GM19240 (cell line): ENCODE data around the gene DACT2.

Experiments
- DNase-seq: peaks from one replicate; pipeline ENCODE4 v3.0.0; 2011; ENCODE audit warnings: low spot score; ENCODE audit not compliant: insufficient read length

DACT2 gene

DNA sequence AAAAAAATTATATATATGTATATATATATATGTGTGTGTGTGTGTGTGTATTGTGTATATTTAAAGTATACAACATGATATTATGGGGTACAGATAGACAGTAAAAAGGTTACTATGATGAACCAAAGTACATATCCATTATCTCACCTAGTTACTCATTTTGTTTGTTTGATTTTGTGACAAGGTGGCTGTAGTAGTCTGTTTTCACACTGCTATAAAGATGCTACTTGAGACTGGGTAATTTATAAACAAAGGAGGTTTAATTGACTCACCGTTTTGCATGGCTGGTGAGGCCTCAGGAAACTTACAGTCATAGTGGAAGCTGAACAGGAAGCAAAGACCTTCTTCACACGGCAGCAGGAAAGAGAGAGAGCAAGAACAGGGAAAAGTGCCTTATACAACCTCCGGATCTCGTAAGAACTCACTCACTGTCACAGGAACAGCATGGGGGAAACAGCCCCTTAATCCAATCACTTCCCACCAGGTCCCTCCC, 30.2 kb upstream of the DACT2 start:
- DNase-seq, result no peak

DNA sequence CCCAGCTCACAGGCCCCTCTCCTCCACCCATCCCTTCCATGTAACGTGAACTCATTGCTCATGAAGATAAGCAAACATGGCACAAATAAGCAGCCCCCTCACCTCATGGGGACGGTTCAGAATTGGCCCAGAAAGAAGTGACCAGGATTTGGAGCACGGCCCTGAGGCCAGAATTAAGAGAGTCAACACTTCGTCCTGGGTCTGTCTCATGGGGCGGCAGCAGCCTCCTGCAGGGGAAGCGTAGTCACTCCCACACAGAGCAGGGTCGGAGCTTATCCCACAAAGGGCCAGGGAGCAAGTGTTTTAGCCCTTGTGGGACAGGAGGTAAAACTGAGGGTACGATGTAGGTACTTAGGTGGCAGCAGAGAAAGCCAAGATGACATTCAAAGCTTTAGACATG, 28.6 kb upstream of the DACT2 start:
- DNase-seq, result no peak

DNA sequence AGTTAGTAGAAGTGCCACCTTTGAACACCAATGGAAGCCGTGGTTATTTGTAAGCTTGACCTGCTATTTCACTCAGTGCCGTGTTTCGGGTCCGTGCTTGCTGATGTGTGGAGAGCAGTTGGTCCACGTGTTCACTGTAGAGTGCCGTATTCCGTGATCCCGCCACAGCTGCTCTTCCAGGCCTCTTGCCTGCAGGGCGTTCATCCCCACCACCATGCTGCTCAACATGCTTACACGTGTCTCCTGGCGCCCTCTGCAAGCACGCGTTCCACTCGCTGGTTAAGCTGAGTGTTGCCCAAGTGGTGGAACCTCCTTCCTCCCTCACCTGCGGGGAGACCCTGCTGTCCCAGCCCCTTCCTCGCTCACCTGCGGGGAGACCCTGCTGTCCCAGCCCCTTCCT, 28.0 kb upstream of the DACT2 start:
- DNase-seq, result no peak

DNA sequence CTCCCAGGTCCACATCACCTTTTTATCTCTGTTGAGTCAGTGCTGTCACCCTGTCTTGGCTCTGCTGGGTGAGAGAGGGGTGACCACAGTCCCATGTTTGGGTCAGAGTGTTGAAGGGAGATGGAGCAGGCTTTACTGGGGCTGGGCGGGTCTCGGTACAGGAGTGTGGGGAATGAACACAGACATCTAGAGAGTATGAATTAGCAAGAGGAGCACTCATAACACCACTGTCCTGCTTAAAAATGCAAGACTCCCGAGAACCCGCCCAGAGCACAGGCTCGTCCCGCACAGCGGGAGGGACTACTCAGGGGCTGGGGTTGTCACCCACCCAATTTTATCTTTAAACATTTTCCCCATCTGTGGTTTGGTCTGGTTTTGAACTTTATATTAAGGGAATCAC, 27.5 kb upstream of the DACT2 start:
- no peak for DNase-seq

DNA sequence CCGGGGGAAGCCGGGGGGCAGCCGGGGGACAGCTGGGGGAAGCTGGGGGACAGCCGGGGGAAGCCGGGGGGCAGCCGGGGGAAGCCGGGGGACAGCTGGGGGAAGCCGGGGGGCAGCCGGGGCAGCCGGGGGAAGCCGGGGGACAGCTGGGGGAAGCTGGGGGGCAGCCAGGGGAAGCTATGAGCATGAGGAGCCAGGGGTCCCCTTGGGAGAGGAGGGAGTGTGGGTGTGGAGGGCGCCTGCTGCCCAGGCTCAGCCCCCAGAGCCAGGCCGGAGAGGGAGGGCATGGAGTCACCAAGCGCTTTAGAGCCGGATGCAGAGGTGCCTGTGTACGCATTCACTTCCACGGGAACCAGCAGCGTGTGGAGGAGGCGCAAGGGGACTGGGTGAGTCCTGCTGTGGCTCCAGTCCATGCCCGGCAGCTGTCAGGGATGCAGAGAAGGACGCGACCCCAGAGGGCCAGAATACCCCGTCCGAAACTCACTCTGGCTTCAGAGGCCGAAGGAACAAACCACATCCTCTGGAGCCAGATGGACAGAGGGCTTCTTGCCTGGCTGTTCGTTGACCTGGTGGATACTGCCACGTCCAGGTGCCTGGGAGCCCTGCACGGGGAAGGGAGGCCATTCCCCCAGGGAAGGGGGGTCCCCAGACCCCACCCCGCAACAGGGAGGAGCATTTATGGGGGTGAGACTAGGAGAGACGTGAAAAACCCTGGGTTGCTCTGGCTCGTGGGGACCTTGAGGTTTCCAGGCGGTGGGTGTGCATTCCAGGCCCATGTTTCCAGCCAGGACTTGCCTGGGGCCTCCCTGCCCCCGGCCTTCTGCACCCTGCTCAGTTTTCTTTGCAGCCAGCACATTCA, 26.5 kb upstream of the DACT2 start:
- no peak for DNase-seq

DNA sequence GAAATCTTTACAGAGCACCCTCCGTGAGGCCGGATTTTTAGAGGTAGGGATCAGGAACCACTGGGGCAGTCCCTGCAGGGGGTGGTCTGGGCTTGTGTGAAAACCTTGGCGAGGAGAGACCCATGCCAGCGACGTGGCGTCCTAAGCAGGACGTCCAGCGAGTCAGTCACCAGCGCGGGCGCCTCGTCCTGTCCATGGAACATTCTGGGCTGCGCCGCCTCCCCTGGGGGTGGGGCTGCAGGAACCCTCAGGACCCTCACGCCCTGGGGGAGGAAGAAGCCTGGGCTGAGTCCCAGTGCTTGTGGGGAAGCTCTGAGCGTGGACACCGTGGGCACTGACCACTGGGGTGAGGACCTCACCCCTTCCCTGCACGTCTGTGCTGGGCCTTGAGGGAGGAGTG, 25.7 kb upstream of the DACT2 start:
- no peak for DNase-seq

DNA sequence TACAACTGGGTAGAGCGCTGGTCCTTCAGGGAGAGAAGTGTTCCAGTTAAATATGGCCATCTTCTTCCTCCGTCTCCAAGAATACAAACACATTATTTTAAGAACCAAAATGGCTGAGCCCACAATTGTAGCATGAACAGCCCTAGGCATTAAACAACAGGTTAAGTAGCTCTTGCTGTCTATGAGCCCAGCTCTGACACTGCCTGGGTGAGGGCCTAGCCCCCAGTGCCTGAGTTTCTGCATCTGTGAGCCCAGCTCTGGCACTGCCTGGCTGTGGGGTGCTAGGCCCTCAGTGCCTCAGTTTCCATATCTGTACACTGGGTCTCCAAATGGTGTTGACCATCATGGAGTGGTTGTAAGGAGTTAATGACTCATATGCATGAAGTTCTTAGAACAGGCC, 24.8 kb upstream of the DACT2 start:
- no peak for DNase-seq

DNA sequence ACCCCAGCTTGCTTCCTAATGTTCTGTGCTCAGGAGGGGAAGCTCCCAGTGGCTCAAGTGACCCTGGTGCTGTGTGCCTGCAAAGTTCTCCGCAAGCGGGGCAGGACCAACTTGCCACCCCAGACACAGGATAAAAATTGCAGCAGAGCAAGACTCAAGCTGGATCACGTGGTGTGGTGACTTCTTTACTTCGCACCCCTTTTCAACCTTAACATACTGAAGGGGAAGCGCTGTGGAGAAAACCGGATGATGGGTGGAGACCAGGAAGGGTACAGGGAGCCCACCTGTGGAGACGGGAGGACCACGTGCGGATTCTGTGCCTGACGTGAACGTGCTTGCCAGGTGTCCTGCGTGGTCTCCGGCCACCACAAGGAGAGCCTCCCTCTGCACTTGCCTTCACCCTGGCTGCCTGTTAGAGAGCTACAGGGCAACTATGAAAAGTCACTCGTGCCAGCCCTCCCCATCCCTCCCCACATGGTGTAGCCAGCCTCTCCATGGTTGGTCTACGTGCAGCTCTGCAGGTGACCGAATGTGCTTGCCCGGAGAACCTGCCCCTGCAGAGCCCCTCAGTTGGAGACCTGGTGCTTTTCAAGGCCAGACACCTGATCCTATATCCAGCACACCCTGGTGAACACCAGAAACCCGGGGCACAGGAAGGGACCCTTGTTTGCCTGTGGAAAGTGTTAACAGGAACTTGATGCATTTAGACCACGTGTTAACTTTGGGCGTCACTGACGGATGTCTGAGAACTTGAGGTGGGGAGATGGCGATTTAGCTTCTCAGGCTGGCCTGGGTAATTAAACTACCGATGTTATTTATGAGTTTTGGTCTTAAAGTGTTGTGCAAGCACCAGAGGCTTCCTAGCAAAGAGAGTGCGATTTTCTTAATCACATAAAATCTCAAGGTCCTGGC, 23.9 kb upstream of the DACT2 start:
- no peak for DNase-seq

DNA sequence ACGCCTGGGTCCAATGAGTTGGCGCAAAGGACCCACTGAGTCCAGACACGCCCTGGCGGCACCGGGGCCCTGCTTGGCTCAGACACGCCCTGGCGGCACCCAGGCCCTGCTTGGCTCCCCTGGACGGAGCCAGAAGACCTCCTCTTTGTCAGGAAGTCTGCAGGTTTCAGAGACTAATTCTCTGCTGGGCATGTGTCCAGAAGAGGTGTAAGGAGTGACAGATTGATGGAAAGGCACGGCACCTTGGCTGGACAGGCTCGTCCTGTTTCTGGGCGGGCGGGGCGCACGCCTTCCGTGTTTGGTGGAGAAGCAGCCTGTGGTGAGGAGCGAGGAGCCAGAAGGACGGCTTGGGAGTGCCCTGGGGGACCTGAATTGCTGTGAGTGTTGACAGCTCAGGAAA, 23.1 kb upstream of the DACT2 start:
- no peak for DNase-seq

DNA sequence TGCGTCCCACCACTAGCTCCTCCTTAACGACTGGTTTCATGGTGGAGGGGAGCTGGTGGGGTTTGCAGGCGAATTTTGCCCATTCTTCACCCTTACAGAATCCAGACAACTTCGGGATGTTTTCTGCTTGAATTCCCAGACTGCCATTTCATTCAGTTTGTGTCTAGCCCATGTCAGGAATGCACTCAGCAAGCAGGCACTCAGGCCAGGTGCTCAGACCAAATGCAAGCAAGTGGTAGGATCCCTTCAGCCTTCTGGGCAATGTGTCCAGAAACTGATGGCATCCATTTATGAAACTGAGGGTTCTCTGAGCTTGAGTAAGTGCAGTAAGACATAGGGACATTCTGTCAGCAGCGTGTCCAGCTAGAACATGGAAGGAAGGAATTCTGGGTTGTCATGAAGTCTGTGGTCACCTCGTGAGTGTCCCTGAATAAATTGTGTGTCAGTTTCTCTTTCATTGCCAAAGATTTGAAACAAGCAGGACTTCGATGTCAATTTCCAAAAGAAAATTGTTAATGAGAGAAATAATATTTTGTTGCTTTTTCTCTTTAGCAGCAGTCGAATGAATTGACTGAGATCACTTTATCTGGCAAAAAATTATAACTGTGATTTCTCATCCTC, 21.8 kb upstream of the DACT2 start:
- no peak for DNase-seq

DNA sequence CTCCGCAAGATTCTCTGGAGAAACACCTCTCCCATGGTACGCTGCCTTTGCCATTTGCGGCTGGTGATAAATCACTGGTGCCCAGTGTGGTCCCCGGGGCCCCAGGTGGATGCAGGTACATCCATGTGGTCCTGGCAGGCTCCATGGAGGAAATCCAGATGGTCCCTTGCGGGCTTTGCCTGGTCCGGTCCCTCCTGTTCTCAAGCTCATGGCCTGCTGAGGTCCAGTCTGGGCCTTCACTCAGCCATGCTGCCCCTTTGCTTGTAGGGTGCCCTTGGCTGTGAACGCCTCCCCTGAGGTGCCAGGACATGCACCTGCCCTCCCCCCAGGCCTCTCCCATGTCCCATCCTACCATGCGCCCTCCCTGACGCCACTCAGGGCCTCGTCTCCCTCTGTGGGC, 21.2 kb upstream of the DACT2 start:
- no peak for DNase-seq

DNA sequence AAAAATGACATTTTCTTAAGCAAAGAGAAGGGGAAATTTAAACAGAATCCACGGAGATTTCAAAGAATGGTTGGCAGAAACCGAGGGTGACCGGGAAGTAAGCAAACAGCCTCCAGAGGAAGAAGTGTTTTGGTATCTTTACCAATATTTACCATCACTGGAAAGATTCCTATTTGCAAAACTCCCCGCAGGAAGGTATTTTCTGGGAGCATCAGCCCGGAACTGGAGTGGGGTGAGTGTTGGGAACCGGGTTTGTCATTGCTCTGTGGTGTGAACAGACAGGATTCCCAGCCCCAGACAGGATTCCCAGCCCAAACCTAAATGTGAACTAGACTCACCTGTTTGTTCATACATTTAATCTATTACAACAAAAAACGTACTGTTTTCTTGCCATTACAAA, 19.2 kb upstream of the DACT2 start:
- DNase-seq, result no peak

DNA sequence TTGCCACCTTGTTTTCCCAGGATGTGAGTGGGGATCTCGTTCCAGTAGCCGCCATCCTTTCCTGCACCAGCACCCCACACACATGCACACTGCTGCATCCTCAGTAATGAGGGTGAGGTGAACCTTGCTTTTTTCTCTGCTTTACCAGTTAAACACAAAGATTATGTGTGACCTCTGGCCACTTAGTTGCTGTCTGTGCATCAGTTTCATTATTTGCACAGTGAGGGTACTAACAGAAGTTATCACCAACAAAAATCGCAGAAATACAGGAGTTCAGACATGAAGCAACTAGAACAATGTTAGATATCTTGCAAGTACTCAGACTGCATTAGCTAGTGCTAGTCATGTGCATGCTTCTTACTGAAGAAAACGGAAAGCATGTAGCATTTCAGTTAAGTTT, 17.4 kb upstream of the DACT2 start:
- no peak for DNase-seq

DNA sequence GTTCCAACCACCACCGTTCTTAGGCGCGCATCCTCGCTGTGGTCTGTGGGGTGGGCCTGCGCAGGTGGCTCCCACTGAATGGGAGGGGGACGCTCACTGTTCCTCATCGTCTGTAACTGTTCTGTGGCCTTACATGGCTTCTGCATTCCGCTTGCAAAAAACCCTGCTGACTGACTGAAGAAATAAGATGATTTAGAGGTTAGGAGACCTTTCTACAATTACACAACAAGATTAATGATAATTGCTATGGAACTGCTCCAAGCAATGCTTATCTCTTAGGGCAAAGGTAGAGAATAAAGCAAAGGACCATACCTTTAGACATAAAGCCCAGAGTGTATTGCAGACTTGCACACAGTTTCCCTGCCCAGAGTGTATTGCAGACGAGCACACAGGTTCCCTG, 14.4 kb upstream of the DACT2 start:
- DNase-seq, result no peak

DNA sequence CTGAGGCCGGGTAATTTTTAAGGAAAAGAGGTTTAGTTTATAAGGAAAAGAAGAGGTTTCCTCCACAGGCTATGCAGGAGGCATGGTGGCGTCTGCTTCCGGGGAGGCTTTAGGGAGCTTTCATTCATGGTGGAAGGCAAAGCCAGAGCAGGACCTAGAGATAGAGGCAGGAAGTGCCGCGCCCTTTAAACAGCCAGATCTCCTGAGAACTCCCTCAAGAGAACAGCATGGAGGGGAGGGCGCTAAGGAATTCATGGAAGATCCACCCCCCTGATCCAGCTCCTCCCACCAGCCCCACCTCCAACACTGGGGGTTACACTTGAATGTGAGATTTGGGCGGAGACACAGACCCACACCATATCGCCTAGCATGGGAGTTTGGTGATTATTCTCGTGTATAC, 13.9 kb upstream of the DACT2 start:
- no peak for DNase-seq

DNA sequence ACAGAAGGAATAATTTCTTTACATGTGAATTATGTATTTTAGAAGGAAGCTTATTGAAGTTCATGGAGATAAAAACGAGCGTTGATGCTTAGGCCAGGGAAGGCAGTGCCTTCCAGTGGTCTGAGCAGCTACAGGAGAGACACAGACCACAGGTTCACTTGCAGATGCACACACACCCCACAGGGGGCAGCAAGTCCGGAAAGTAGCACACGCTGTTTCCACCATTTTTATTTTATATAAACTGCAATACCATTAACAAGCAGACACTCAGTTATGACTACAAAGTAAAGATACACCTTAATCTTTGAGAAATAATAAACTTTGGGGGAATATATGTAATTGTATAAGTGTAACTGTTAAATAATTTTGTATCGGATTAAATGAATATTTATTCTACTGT, 13.5 kb upstream of the DACT2 start:
- no peak for DNase-seq

DNA sequence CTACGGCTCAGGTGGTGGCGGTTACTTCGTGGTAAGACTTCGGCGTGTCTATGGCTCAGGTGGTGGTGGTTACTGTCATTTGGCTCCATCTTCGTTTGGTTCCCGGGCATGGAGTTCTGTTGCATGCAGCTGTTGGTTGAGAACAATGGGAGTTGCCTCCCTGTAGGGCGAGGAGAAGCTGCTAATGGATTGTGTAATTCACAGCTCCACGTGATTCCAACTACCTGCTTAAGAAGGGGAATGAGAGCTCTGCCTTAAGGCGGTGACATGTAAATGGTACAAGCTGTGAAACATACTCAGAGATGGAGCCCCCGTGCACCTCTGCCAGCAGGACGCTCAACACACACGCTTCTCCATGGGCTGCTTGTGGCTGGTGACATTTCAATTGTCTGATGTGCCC, 12.4 kb upstream of the DACT2 start:
- no peak for DNase-seq

DNA sequence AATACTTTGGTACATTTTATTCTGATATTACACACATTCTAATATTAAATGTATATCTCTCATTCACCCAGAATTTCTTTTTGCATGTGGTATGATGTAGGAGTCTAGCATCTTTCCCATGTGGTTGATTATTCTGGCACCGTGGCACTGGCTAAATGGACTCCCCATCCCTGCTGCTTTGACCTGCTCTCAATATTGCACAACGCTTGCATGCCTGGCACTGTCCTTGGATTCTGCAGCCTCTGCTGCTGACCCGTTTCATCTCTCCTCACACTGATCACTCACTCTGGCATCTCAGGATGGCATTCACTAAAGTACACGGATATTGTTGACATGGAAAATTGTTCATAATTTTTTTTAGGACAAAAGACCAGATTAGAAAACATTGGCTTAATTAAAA, 11.5 kb upstream of the DACT2 start:
- no peak for DNase-seq

DNA sequence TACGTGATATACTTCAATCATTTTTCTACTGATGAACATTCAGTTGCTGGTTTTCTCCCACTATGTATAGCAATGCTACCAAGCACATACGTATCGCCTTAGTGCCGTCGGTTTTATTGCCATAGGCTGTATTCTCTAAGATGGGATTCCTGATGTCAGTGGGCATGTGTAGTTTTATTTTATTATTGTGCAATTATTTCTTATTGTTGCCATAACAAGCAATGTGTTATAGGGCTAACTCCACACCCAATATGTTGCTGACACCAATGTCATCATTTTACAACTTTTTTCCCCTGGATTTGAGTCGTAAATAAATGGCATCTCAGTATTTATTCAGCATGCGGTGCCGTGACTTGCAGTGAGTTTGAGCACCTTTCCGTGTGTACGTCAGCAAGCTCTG, 10.8 kb upstream of the DACT2 start:
- no peak for DNase-seq

DNA sequence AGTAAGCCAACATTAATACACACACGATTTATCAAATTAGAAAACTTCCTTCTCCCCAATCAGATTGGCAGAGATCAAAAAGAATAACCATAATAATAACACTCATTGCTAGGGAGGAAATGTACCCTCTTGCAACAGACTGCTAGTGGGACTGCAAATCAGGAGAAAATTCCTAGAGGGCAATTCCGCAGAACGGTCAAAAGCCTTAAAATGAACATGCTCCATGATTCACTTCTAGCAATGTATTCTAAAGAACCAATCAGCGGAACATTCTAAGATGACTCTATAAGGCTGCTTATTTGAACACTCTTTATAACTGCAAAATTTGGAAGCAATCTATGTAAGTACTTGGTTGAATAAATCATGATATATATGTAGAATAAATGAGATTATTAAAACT, 8.5 kb upstream of the DACT2 start:
- DNase-seq, result no peak

DNA sequence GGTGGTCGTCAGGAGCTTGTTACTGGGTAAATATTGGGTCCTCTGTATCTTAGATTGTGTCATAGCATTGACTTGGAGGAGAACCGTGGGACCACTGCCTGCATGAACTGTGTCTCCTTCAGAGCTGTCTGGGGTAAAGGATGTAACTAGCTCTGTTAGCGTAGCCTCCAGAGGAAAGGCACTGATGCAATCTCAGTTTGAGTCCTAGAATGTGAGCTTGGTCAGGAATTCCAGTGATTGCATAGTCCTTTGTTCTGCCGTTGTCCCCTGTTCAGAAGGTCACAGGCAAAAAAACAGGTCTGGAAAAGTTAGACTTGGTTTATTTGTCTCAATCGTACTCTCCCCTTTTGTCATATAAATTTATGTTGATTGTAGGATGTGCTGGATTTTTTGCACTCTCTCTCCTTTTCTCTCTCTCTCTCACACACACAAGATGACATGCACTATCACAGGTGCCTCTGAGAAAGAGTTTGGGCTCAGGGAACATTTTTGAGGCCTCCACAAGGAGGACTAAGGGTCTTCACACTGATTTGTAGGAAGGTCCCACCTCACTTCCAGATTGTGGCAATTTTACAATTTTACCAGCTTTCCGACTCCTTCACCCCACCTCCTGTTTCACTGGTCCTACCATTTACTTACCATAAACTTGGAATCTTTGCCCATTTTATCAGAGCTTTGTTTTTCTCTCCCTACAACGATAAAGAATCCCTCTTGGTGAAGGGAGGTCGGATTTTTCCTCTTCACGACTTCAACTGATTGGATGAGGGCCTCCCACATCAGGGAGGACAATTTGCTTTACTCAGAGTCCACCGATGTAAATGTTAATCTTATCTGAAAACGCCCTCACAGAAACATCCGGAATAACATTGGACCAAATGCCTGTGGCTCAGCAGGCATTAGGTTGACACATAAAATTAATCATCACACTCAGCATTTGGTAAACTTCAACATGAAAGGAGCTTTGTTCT, 7.0 kb upstream of the DACT2 start:
- no peak for DNase-seq
